G401.6 (cell line): Measurements from ENCODE around the gene AP1AR.

Experiments used
- FAIRE-seq: peaks from 2 replicates; lab custom pipeline; 2012; peaks lifted over from hg19 to GRCh38; lab: Jason Lieb, UNC

The AP1AR gene

GRCh38 chr4:112222219-112222955, 9.2 kb upstream of the AP1AR start:
- no peak for FAIRE-seq

DNA sequence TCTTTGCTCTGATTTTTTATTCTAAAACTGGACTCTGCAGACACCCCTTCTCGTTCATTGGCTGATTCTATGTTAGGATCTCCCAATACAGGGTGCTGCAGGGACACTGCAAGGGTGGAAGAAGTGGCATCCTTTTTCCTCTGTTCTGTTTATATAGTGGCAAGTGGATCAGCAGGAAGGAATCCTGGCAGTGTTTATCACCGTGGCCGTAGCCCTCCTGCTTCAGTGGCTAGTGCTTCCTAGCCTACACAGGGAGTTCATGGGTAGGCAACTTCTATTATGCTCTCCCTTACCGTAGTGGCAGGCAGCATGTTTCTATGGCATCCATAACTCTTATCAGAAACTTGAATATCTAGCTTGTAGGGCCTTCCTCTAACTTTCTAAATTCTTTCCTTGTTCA, 6.4 kb upstream of the AP1AR start:
- no peak for FAIRE-seq

DNA sequence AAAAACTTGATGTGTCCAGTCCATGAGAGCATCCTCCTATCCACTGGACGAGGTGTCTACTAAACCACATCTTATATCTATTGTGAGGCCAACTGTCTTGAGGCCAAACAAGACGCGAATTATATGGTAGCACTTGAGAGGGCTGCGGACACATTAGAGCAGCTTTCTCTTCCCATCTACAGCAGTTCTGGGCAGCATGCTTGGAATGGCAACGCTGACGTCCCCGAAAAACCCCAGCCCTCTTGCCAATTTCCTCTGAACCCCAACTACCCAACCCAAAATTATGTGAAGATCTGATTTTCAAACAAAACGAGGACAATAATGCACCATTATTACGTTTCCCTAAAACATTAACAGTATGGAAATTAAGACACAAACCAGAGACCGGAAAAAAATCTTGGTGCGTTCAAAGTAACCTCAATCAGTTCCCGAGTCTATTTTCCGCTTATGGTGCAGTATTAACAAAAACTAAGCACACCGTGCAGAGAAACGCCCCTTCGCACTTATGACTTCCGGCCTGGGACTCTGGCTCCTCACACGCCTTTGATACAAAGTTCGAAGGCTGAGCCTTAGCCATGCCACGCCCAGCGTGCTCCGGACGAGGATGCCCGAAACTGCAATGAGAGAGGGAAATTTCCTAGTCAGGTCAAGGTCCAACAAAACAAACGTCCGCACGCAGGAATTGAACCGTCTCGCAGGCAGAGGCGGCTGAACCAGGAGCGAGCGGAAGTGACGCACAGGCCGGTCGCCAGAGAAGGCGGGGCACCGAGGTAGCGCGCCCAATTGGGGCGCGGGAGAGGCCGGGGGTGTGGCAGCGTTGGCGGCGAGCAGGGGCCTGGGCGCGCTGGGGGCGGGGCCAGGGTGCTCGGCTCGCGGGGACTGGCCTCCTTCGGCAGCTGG, 458 bp upstream of the AP1AR start:
- FAIRE-seq, result peak; percentile 96

- FAIRE-seq, result peak; percentile 95
These were observed 3.5 kb downstream of the AP1AR start for GRCh38 chr4:112234952-112235609.

DNA sequence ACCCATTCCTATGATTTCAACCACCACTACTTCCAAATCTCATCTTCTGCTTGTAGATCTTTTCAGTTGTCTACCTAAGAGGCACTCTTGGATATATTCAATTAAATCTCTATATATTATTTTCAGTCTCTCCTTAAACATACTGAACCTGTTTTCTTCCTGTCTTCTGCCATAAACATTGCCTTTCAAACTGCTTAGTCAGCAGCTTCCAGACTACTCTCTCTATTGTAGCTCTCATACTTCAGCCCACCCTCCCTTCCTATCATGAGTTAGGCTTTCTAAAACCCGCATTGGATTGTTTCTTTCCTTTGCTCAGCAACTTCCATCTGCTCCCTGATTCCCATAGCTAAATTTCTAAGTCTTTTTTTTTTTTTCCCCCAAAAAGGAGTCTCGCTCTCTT, 4.5 kb downstream of the AP1AR start:
- no peak for FAIRE-seq

- no peak for FAIRE-seq
These were observed 7.2 kb downstream of the AP1AR start for GRCh38 chr4:112238833-112239232.

GRCh38 chr4:112245383-112245782, 13.8 kb downstream of the AP1AR start:
- no peak for FAIRE-seq

GRCh38 chr4:112247021-112247420, 15.4 kb downstream of the AP1AR start:
- FAIRE-seq, result no peak

DNA sequence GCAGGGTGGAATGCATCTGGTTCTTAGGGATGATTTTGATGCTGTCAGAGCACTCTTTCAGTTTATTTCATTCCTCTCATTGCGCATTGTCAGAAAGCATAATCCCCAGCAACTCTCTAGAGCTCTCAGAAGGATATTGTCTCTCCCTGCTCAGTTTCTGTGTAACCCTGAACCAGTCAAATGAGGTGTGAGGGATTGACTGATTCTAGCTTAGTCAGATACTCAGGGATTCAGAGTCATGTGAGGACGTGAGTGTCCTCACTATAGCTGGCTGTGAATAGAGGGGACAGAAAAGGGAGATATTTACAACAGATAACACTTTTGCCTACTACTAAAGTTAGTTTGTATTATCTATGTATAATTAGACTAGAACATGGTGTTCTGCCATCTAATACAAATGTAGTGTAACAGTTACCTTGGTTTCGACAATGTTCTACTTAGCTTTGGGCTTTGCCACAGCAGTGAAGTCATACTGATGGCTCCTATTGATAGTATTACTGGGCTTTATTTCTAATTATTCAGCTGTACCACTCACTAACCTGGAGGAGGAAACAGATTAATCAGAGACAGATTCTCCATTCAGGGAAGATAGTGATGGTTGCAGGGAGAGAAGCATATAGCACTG, 19.5 kb downstream of the AP1AR start:
- no peak for FAIRE-seq

- FAIRE-seq, result no peak
These were observed 20.6 kb downstream of the AP1AR start for GRCh38 chr4:112252234-112252633.

- FAIRE-seq, result no peak
These were observed 21.9 kb downstream of the AP1AR start for GRCh38 chr4:112253382-112254000.

DNA sequence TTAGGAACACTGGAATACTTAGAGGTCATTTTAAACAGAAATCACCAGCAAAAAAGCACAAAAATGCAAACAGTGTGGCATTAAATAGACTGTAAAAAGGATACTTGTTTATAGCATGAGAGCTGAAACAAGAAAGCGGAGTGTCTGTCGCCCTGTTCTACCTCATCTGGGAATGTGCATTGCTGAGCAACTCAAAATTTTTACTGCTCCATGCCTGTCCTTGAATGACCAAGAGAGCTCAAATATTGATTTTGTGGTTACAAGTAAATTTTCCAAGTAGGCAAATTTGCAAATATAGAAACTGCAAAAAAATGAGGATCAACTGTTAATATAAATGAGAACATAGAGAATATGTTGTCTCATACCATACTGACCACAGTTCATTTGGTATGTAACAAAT, 25.5 kb downstream of the AP1AR start:
- no peak for FAIRE-seq

DNA sequence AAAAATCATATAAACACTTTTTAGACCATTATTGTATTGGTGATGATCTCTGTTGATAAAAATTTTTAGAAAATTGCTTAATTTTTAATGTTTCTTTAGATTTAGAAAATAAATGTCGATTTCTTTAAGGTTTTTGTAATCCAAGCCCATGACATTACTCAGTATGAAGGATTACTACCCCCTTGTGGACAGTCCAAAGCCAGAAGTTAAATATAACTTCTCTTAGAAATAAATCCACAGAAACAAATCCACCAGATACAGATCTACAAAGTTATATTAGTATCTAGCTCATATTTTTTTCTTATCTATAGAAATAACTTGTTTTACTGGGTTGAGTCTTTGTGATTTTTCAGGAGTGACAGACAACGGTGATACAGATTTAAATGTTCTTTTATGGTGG, 35.2 kb downstream of the AP1AR start:
- FAIRE-seq, result peak; percentile 95

DNA sequence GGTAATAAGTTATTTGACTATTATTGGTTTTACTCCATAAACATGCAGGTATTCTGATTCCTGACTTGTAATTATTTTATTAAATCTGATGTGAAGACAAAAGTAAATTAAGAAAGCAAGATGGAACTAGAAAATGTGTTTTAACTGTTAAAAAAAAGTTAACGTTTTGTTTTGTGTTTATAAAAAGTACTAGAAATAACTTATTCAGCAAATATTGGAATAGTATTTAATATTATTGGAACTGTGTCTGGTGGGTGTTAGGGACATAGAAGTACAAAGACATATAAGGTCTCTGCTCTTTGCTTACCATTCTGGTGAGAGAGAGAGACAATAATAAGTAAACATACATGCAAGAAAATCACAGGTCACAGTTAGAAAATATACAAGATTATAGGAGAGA, 38.5 kb downstream of the AP1AR start:
- no peak for FAIRE-seq

DNA sequence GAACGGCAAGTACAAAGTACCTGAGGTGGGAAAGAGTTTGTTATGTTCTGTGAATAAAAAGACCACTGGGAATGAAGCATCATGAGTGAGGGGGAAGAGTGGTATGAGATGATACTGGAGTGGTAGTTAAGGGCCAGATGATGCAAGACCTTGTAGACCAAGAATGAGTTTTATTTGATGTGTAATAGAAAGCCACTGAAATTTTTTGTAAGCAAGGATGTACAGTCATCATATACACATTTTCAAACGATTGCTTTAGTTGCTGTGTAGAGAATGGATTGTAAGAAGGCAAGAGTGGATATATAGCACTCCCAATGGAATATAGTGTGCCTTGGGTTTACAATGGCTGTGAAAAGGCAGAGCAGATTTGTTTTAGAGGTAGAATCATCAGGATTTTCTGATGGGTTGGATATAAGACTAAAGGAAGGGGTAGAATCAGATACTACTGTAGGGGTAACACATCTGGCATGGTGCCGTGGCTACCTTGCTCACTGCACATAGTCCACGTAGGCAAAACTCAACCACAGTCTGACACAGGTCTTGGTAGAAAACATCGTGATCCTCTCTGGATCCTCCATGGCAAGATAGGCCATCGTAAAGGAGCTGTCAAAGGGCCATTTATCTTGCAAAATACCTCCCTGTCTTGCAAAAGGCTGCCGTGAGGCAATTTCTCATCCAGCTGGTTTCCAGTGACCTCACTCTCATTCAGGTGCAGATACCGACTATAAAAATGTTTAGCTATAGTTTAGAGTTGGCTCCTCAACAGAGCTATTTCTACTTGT, 39.2 kb downstream of the AP1AR start:
- no peak for FAIRE-seq

- FAIRE-seq, result no peak
These were observed 40.7 kb downstream of the AP1AR start for GRCh38 chr4:112272292-112272691.

- FAIRE-seq, result no peak
These were observed 43.4 kb downstream of the AP1AR start for GRCh38 chr4:112274959-112275358.

- FAIRE-seq, result no peak
These were observed 44.5 kb downstream of the AP1AR start for GRCh38 chr4:112276113-112276512.

GRCh38 chr4:112277220-112277619, 45.6 kb downstream of the AP1AR start:
- no peak for FAIRE-seq

GRCh38 chr4:112277705-112278448, 46.3 kb downstream of the AP1AR start:
- FAIRE-seq, result no peak
